HepG2 (cell line): Measurements from ENCODE around the gene CNOT1.

ENCODE experiments used
- CTCF ChIP-seq: sonication (generic); formaldehyde crosslinking; IDR thresholded peaks from 2 replicates; pipeline ENCODE4 v1.5.0; 2020; ENCODE audit warnings: mild to moderate bottlenecking, missing genetic modification reagents, moderate library complexity
- MAFG ChIP-seq: sonication (generic); formaldehyde crosslinking; IDR thresholded peaks from 2 replicates; pipeline ENCODE4 v1.5.1; 2020; ENCODE audit warnings: mild to moderate bottlenecking, missing genetic modification reagents
- TF ChIP-seq, protein P1 (sequence below), 2 experiments: IDR thresholded peaks; 2 replicates each; pipeline ENCODE4 v1.6.1; 2011 to 2012; ENCODE audit warnings: low read length in 2 of 2, borderline replicate concordance in 1 of 2, low read depth in 1 of 2, mild to moderate bottlenecking in 1 of 2, moderate library complexity in 1 of 2

DNA sequence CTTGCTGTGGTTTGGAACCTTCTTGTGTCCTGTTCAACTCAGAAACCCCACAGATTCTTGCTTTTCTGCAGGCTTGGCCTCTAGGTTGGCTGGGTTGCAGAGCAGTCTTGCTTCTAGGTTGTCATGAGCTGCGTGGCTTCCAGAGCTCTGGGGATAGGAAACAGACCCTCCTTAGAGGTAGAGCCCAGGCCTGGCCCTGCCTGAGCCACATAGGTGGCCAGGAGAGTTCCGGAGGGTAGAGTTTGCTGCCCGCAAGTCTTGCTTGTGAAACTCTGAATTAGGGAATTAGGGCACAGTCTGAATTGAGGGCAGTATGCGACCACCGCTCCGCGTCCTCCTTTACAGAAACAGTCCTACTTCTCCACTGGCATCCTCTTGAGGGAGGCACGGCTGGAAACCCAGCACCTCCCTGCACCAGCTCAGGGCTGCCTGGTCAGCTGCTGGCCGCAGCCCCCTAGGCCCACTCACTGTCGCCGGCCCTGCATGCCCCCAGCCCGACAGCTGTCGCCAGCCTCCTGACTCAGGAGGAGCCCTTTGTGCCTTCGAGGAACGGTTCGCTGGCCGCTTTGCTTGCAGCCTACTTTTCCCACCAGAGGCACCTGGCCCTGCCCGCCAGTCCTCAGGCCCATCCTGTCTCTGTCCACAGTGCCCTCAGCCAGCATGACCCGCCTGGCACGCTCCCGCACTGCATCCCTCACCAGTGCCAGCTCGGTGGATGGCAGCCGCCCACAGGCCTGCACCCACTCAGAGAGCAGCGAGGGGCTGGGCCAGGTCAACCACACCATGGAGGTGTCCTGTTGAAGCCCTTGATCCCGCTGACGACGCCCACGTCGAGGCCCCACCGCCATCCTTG, 118.6 kb downstream of the CNOT1 start:
- TF ChIP-seq CTCF (CRISPR knock-in tag) (no peak), MAFG (CRISPR knock-in tag) (no peak)
- TF ChIP-seq, protein P1, sequence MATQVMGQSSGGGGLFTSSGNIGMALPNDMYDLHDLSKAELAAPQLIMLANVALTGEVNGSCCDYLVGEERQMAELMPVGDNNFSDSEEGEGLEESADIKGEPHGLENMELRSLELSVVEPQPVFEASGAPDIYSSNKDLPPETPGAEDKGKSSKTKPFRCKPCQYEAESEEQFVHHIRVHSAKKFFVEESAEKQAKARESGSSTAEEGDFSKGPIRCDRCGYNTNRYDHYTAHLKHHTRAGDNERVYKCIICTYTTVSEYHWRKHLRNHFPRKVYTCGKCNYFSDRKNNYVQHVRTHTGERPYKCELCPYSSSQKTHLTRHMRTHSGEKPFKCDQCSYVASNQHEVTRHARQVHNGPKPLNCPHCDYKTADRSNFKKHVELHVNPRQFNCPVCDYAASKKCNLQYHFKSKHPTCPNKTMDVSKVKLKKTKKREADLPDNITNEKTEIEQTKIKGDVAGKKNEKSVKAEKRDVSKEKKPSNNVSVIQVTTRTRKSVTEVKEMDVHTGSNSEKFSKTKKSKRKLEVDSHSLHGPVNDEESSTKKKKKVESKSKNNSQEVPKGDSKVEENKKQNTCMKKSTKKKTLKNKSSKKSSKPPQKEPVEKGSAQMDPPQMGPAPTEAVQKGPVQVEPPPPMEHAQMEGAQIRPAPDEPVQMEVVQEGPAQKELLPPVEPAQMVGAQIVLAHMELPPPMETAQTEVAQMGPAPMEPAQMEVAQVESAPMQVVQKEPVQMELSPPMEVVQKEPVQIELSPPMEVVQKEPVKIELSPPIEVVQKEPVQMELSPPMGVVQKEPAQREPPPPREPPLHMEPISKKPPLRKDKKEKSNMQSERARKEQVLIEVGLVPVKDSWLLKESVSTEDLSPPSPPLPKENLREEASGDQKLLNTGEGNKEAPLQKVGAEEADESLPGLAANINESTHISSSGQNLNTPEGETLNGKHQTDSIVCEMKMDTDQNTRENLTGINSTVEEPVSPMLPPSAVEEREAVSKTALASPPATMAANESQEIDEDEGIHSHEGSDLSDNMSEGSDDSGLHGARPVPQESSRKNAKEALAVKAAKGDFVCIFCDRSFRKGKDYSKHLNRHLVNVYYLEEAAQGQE (IDR thresholded peaks at IDR 0.05; ENCODE audit: borderline replicate concordance in 1 of 2, low read depth in 1 of 2, low read length in 2 of 2) = no peak
